Ecto neural progenitor cell (in vitro differentiated cells): Measurements from ENCODE around the gene THBS4.

Source experiments
- DNase-seq: peaks from one replicate; pipeline ENCODE4 v3.0.0-alpha.2; 2018; ENCODE audit warnings: low spot score

The THBS4 gene

DNA sequence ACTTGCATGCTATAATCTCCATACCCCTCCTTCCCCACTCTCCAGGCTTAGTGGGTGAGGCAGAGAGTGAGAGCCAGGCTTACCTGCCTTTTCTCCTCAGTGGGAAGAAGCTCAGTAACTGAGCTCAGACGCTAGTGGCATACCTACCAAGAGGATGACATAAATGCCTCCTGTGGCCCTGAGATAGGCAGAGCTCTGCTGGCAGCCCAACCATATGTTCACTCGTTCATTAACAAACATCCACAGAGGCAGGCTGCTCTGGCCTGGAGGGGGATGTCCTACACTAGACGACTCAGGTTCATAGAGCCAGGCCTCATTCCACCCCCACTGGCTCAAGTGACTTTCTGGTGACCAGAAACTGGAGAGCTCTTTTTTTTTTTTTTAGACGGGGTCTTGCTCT is 81.3 kb downstream of the THBS4 start:
- no peak for DNase-seq

GRCh38 chr5:80117446-80117845 is 82.3 kb downstream of the THBS4 start:
- no peak for DNase-seq

- DNase-seq: no peak
Observed at GRCh38 chr5:80119372-80119771, 84.2 kb downstream of the THBS4 start.

GRCh38 chr5:80122579-80122978 is 87.4 kb downstream of the THBS4 start:
- no peak for DNase-seq

DNA sequence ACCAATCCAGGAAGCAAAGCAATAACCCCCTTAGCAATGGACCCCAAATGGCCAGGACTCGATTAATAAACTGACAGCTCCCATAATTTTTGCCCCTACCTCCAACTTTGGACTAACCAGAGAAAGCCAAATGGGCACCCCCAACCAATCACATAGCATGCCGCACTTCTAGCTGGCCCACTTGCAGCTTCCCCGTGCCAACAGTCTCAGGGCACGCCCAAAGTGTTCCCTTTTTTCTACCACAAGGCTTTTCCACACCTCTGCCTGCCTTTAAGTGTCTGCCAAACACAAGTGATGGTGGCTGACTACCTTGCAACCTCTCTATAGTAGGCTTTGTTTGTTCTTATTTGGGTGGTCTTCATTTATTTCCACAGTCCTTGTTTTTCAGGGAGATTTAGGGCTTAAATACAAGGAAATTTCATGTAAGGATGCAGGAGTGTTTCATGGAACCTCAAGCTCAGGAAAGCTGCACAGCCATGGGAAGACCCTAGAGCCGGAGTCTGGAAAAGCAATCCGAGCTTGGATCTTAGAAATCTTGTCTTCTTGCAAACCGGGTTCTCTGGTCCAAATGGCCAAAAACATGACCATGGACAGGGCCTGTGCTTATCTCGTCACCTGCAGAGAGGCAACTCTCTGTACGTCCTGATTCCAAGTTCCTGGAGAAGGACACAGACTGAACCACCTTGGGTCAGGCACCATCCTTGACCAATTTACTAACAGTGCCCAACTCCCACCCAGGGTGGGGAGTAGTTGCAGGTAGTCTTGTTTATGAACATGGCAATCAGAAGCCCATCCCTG is 89.2 kb downstream of the THBS4 start:
- no peak for DNase-seq

DNA sequence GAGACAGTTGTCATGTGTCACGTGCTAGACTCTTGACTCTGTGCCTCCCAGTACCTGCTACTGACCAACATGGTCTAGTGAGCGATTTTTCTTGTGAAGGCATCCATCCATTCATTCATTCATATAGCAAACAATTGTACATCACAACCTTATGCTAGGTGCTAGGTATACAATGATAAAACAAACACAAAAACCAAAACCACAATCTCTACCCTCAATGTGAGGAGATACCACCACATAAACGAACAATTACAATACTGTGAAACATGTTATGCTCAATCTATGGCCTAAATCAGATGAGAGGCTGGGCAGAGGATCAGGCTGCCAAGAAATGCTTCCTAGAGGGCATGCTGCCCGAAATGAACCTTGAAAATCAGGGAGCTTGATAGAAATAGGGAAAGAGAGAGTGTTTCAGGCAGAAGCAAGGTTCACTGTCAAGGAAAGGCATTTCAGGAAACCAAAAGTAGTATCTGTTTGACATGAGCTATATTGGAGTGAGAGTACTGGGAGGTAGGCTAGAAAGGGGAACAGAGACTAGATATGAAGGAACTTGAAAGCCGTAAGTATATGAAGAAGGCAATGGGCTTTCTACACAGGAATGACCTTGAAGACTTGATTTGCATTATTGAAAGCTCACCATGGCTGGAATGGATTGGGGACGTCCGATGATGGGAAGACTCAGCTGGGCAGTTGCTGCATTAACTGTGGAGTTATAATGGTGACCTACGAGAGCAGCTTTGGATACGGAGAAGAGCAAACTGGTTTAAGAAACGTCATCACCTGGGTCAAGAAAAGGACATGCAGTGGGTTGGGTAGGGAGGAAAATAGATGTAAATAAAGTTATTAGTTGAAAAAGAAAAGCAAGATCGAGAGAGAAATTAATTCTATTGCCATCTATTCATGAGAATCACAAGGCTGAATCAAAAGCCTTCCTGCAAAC is 90.1 kb downstream of the THBS4 start:
- DNase-seq: no peak

DNA sequence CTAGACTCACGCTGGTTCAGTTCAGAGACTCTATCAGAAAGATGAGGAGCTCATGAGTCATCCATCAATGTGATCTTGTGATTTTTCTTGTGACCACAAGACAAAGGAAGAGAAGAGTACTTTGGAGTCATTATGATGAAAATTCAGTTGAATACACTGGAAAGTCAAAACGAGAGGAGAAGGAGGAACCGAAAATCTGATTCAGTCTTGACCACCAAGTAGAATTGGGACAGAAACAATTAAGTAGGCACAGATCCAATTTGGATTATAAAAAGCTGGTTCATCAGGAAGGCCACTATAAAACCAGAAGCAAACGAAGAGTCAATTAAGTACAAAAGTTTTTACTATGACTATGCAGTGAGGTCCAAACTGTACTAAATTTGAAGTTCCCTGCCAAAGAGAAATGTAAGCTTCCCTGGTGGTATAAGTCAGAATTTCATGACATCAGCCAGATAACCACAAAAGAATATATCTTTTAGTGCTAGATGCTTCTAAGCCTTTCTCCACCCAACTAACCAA is 90.9 kb downstream of the THBS4 start:
- no peak for DNase-seq

DNA sequence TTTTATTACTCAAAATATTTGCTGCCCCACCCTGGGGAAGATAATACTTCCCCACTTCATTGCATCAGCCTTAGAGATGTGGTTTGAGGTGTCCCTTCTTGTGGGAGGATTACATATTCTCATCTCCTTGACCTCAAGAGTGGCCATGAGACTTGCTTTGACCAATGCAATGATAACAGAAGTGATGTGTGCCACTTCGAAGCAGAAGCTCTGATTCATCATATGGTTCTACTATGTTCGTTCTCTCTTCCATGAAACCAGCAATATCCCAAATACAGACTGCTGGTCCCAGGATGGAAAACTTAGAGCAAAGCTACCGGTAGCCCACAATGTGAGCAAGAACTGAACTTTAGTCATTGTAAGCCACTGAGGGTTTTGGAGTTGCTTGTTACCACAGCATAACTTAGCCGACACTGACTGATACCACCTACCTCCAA is 92.0 kb downstream of the THBS4 start:
- DNase-seq: no peak

DNA sequence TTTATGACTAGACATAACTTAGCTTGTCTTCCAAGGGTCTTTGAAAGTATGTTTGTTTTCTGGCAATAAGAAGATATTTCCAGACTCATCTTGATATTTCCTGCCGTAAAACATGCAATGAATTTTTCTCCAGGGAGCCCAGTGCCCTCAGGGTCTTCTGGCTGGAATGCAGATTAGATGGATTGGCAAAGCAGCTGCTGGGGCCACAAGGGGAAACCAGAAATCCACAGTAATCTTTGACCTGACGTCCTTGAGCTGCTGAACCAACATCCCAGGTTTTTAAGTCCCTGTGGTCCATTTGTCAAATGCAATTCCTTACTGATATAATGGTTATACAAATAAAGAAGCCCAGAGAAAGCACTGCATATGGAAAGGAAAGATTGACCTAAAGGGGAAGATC is 93.0 kb downstream of the THBS4 start:
- DNase-seq: peak; percentile 65

DNA sequence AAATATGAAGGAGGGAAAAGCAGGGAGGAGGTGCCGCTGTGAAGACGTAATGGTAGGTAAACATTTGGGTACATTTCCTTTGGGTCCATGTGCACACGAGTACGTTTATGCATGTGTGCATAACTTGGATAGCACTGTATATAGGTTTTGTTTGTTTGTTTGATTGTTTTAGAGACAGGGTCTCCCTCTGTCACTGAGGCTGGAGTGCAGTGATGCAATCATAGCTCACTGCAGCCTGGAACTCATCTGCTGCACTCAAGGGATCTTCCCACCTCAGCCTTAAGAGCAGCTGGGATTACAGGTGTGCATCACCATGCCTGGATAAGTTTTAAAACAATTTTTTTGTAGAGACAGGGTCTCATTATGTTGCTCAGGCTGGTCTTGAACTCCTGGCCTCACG is 94.0 kb downstream of the THBS4 start:
- DNase-seq: no peak
